ENCODE measurements around the gene FAM107B.

FAM107B gene

GRCh38 chr10:14775656-14776055 lies 959 bp upstream of the FAM107B start:
- TF ChIP-seq CTCF (IDR thresholded peaks at IDR 0.05; ENCODE audit: low read depth, low read length): no peak
- H3K4me3 ChIP-seq (ENCODE audit: low read depth, low read length): no peak overlapping the region

- no peak for TF ChIP-seq CTCF (IDR thresholded peaks at IDR 0.05; ENCODE audit: low read depth, low read length)
- H3K4me3 ChIP-seq (ENCODE audit: low read depth, low read length): no peak overlapping the region
Observed at GRCh38 chr10:14774214-14774580, 500 bp downstream of the FAM107B start.

- TF ChIP-seq CTCF (IDR thresholded peaks at IDR 0.05; ENCODE audit: low read depth, low read length): no peak
- H3K4me3 ChIP-seq (ENCODE audit: low read depth, low read length): no peak overlapping the region
Observed at GRCh38 chr10:14773551-14774213, 1.0 kb downstream of the FAM107B start.

- TF ChIP-seq CTCF (IDR thresholded peaks at IDR 0.05; ENCODE audit: low read depth, low read length): no peak
- H3K4me3 ChIP-seq (ENCODE audit: low read depth, low read length): no peak overlapping the region
Observed at GRCh38 chr10:14772399-14772798, 2.3 kb downstream of the FAM107B start.

GRCh38 chr10:14770927-14771326 lies 3.8 kb downstream of the FAM107B start:
- no peak for TF ChIP-seq CTCF (IDR thresholded peaks at IDR 0.05; ENCODE audit: low read depth, low read length)
- H3K4me3 ChIP-seq (ENCODE audit: low read depth, low read length): no peak overlapping the region

- no peak overlapping the region for H3K4me3 ChIP-seq (ENCODE audit: low read depth, low read length)
- no peak for TF ChIP-seq CTCF (IDR thresholded peaks at IDR 0.05; ENCODE audit: low read depth, low read length)
Observed at GRCh38 chr10:14761372-14761771, 13.3 kb downstream of the FAM107B start.

- H3K4me3 ChIP-seq (ENCODE audit: low read depth, low read length): no peak overlapping the region
- no peak for TF ChIP-seq CTCF (IDR thresholded peaks at IDR 0.05; ENCODE audit: low read depth, low read length)
Observed at GRCh38 chr10:14758994-14759664, 15.6 kb downstream of the FAM107B start.

Measured in WI38 (cell line).